Fibroblast of lung (primary cell): ENCODE data around the gene CRAMP1. TPM values are rescaled to one million over a fixed set of nuclear protein-coding genes. Genes with fewer than 3 reads are reported as not detected.

ENCODE experiments used
- DNase-seq, 2 donors: peaks; one replicate each; pipeline versions ENCODE4 v3.0.0 to v3.0.0-alpha.2; 2010; ENCODE audit warnings: low read depth in 2 of 2
- H2AFZ ChIP-seq: 2 replicates; pipeline ENCODE4 v1.5.1; 2012; ENCODE audit warnings: low read length, control low read depth, inconsistent platforms
- H3K27ac ChIP-seq: 2 replicates; pipeline ENCODE4 v1.5.1; 2011; ENCODE audit warnings: low read length, control low read depth; ENCODE audit not compliant: insufficient read depth
- H3K27me3 ChIP-seq: 2 replicates; pipeline ENCODE4 v1.5.1; 2011; ENCODE audit warnings: mild to moderate bottlenecking, low read length; ENCODE audit not compliant: control insufficient read depth, insufficient read depth
- H3K36me3 ChIP-seq: 2 replicates; pipeline ENCODE4 v1.5.1; 2011; ENCODE audit warnings: low read length; ENCODE audit not compliant: control insufficient read depth, insufficient read depth
- H3K4me1 ChIP-seq: 2 replicates; pipeline ENCODE4 v1.5.1; 2011; ENCODE audit warnings: low read length; ENCODE audit not compliant: control insufficient read depth, insufficient read depth; ENCODE audit errors: extremely low read depth
- H3K4me2 ChIP-seq: 2 replicates; pipeline ENCODE4 v1.5.1; 2011; ENCODE audit warnings: low read length, control low read depth; ENCODE audit not compliant: insufficient read depth; ENCODE audit errors: extremely low read depth
- H3K4me3 ChIP-seq, 4 experiments: fragments of 200-600 bp in 1 of 4; sonication (generic) in 1 of 4; replicated peaks in 1 of 4; 2 replicates each; pipeline ENCODE4 v1.5.1; 2011 to 2016; ENCODE audit warnings: low read length in 4 of 4, low read depth in 3 of 4, mild to moderate bottlenecking in 3 of 4, control low read depth in 2 of 4, inconsistent platforms in 1 of 4, mixed read lengths in 1 of 4; ENCODE audit not compliant: insufficient read depth in 1 of 4; ENCODE audit errors: control extremely low read depth in 1 of 4
- H3K79me2 ChIP-seq: 2 replicates; pipeline ENCODE4 v1.5.1; 2012; ENCODE audit warnings: mild to moderate bottlenecking, low read length, inconsistent platforms; ENCODE audit not compliant: control insufficient read depth, insufficient read depth
- H3K9ac ChIP-seq: 2 replicates; pipeline ENCODE4 v1.5.1; 2011; ENCODE audit warnings: mild to moderate bottlenecking, low read length, control low read depth; ENCODE audit not compliant: insufficient read depth
- H3K9me3 ChIP-seq: 2 replicates; pipeline ENCODE4 v1.5.1; 2012; ENCODE audit warnings: low read depth, low read length; ENCODE audit not compliant: control insufficient read depth, insufficient read depth
- H4K20me1 ChIP-seq: 2 replicates; pipeline ENCODE4 v1.5.1; 2011; ENCODE audit warnings: low read length; ENCODE audit not compliant: control insufficient read depth, insufficient read depth; ENCODE audit errors: extremely low read depth
- EZH2 ChIP-seq: IDR thresholded peaks from 2 replicates; pipeline ENCODE4 v1.5.1; 2012; ENCODE audit warnings: low read length, control low read depth, mild to moderate bottlenecking; ENCODE audit errors: missing control alignments
- polyA plus RNA-seq, 2 donors: library from polyadenylated mRNA; depleted of rRNA in 1 of 2; stranded (reverse) in 1 of 2; unstranded in 1 of 2; fragments of >200 nt; gene quantifications; 2 replicates each; pipeline ENCODE4 v1.2.1, GENCODE V29; 2011 to 2012; ENCODE audit warnings: missing spikeins in 1 of 2
- total RNA-seq: library from RNA; depleted of rRNA; stranded (reverse); fragments of >200 nt; gene quantifications from 2 replicates; pipeline ENCODE4 v1.2.1, GENCODE V29; 2014
- TF ChIP-seq, protein P1 (sequence below), 2 donors: IDR thresholded peaks in 1 of 2; conservative IDR thresholded peaks in 1 of 2; 1 replicate in 1 of 2; 2 replicates in 1 of 2; pipeline ENCODE4 v1.5.1; 2011 to 2012; ENCODE audit warnings: low read length in 2 of 2, control low read depth in 1 of 2, inconsistent platforms in 1 of 2, low read depth in 1 of 2, mild to moderate bottlenecking in 1 of 2

The CRAMP1 gene
- total and polyA plus RNA-seq, 2 donors (not counting 1 experiment from before 2014, with no cell fraction given), result 6.2 to 7.8 TPM

DNA sequence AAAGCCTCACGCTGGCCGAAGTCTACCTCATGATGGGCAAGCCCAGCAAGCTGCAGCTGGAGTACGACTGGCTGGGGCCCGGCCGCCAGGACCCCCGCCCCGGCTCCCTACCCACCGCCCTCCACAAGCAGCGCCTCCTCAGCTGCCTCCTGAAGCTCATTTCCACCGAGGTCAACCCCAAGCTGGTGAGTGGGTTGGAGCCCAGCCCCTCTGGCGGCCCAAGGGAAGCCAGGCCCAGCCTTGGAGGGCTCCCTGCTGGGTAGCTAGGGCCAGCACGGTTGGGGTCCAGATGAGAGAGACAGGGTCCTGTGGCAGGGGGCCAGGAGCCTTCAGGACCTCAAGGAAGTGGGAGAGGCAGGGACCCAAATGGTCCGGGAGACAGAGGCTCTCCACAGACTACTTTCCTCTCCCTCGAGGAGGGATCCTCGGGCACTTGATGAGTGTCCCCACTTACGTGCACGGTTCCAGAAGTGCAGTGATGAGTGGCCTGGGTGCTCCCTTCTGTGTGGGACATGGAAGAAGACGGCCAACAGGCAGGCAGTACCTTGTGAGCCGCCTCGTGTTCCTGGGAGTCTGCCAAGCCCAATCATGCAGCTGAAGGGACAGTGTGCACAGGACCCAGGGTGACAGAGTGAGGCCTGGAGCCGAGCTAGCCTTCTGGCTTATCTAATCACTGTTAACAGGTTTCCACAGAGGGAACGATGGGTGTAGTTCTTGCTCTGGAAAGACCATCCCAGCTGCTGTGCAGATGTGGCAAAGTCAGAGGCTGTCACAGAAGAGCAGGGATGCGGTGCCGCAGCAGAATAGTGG, 44.9 kb downstream of the CRAMP1 start:
- Histone ChIP-seq H4K20me1 (no peaks in the 10 kb centered on the region), H3K9ac (no peak overlapping the region), H2AFZ (no peak overlapping the region), H3K4me3 (no peak overlapping the region), H3K27me3 (no peaks in the 10 kb centered on the region), H3K27ac (no peak overlapping the region), H3K36me3 (peaks cover 24% of the 10 kb centered on the region), H3K4me2 (no peak overlapping the region), H3K9me3 (no peaks in the 10 kb centered on the region), H3K4me1 (no peaks in the 10 kb centered on the region), H3K79me2 (no peaks in the 10 kb centered on the region)
- TF ChIP-seq, protein P1, sequence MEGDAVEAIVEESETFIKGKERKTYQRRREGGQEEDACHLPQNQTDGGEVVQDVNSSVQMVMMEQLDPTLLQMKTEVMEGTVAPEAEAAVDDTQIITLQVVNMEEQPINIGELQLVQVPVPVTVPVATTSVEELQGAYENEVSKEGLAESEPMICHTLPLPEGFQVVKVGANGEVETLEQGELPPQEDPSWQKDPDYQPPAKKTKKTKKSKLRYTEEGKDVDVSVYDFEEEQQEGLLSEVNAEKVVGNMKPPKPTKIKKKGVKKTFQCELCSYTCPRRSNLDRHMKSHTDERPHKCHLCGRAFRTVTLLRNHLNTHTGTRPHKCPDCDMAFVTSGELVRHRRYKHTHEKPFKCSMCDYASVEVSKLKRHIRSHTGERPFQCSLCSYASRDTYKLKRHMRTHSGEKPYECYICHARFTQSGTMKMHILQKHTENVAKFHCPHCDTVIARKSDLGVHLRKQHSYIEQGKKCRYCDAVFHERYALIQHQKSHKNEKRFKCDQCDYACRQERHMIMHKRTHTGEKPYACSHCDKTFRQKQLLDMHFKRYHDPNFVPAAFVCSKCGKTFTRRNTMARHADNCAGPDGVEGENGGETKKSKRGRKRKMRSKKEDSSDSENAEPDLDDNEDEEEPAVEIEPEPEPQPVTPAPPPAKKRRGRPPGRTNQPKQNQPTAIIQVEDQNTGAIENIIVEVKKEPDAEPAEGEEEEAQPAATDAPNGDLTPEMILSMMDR (conservative IDR thresholded peaks at IDR 0.05 in 1 of 2, IDR thresholded peaks at IDR 0.05 in 1 of 2; ENCODE audit: low read depth in 1 of 2, low read length in 2 of 2), result no peak
- TF ChIP-seq EZH2, result no peak
- DNase-seq, result no peak

DNA sequence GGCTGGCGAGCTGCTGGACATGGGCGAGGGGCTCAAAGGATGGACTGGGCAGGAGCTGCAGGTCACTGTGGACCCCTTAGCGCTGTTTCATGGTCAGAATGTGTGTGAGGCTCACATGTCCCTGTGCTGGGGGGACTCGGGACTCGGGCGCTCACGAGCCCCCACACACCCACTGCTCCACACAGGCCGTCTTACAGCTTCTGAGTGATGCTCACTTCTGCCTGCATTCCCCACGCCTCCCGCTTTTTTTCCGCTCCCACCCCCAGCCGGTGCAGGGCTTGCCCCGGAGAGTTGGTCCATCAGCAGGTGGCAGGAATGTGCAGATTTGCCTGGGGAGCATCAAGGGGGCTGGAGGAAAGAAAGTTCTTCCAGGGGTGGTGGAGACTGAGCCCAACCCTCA, 45.7 kb downstream of the CRAMP1 start:
- Histone ChIP-seq H4K20me1 (no peaks in the 10 kb centered on the region), H3K4me3 (no peak overlapping the region), H3K4me2 (no peak overlapping the region), H3K9ac (no peak overlapping the region), H3K9me3 (no peaks in the 10 kb centered on the region), H3K4me1 (no peaks in the 10 kb centered on the region), H3K27me3 (no peaks in the 10 kb centered on the region), H2AFZ (no peak overlapping the region), H3K79me2 (no peaks in the 10 kb centered on the region), H3K27ac (no peak overlapping the region), H3K36me3 (peaks cover 28% of the 10 kb centered on the region)
- TF ChIP-seq, protein P1 (conservative IDR thresholded peaks at IDR 0.05 in 1 of 2, IDR thresholded peaks at IDR 0.05 in 1 of 2; ENCODE audit: low read depth in 1 of 2, low read length in 2 of 2), result no peak
- no peak for TF ChIP-seq EZH2
- no peak for DNase-seq

DNA sequence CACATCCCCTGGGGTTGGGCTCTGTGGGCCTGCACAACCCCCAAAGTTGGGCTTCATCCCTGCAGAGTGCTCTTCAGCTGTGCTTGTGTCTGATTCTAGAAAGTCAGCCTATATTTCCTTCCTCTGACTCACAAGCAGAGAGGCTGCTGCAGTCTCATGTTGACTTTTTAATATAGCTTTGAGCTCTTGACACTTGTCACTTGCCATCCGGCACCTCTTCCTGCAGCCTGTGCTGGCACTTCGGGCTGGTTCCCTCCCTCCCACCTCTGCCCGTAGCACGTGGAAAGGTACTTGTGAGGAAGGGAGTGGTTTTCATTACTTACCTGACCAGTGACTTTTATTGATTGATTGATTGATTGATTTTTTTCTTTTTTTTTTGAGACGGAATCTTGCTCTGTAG, 46.9 kb downstream of the CRAMP1 start:
- Histone ChIP-seq H3K4me2 (no peak overlapping the region), H3K9me3 (no peaks in the 10 kb centered on the region), H4K20me1 (no peaks in the 10 kb centered on the region), H3K27ac (no peak overlapping the region), H2AFZ (no peak overlapping the region), H3K79me2 (no peaks in the 10 kb centered on the region), H3K9ac (no peak overlapping the region), H3K4me1 (no peaks in the 10 kb centered on the region), H3K36me3 (peaks cover 28% of the 10 kb centered on the region), H3K4me3 (no peak overlapping the region), H3K27me3 (no peaks in the 10 kb centered on the region)
- DNase-seq, result no peak
- no peak for TF ChIP-seq EZH2
- TF ChIP-seq, protein P1 (conservative IDR thresholded peaks at IDR 0.05 in 1 of 2, IDR thresholded peaks at IDR 0.05 in 1 of 2; ENCODE audit: low read depth in 1 of 2, low read length in 2 of 2), result no peak
